Measurements from ENCODE around the gene GNAS-AS1. TPM values are rescaled to one million over a fixed set of nuclear protein-coding genes. Genes with fewer than 3 reads are reported as not detected.

Gene GNAS-AS1
- total RNA-seq, 1 donor from 2014 or later, result 0.97 TPM

DNA sequence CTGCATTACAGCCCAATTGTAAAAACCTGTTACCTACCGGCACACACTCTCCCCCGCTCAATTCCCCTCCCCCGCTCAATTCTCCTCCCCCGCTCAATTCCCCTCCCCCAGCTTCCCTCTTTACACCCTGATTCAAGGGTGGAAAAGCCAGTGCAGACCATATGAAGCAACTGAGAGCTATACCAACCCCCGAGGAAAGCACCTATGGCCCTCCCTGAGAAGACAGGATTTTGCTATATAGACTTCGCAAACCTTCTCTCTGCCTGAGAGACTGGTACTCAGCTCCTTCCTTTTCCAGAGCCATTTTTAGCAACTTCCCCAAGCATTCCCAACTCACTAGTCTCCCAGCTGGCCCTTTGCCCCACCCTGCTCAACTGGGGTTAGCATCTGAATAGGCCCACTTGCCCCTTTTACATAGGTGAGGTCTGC, 7.6 kb downstream of the GNAS-AS1 start:
- Histone ChIP-seq H3K4me1 (no peaks in the 10 kb centered on the region), H3K27ac (no peak overlapping the region), H3K4me3 (no peak overlapping the region), H3K9me3 (no peaks in the 10 kb centered on the region), H3K36me3 (no peaks in the 10 kb centered on the region), H3K27me3 (ENCODE audit: low read depth) (peaks cover 43% of the 10 kb centered on the region)
- ATAC-seq (no peak), DNase-seq (no peak)
- intact Hi-C loops (cut with DNase I), result no loop called here
- TF ChIP-seq CTCF (IDR thresholded peaks at IDR 0.05), result no peak

DNA sequence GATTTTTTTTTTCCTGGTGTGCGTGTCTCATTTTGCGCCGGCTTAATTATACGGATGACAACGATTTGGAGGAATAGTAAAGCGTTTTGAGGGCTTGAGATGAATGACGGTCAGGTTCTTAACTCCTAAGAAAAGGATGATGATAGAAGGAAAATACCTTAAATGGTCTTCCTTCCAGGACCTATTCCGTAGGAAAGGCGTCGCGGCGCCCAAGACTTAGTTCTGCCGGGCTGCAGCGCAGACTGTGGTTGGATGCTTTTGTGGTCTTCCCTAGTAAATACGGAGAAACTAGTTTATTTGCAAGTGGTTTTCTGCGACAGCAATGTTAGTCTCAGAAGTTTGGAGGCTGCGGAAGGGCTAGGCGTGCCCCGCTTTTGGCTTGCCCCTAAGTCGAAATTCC, 8.4 kb downstream of the GNAS-AS1 start:
- H3K4me1 ChIP-seq, result no peaks in the 10 kb centered on the region
- intact Hi-C loops (cut with DNase I), result no loop called here
- no peak for TF ChIP-seq CTCF (IDR thresholded peaks at IDR 0.05)
- no peak overlapping the region for H3K27ac ChIP-seq
- no peaks in the 10 kb centered on the region for H3K9me3 ChIP-seq
- ATAC-seq (no peak), DNase-seq (no peak)
- H3K36me3 ChIP-seq, result no peaks in the 10 kb centered on the region
- H3K27me3 ChIP-seq (ENCODE audit: low read depth), result peaks cover 43% of the 10 kb centered on the region
- no peak overlapping the region for H3K4me3 ChIP-seq

DNA sequence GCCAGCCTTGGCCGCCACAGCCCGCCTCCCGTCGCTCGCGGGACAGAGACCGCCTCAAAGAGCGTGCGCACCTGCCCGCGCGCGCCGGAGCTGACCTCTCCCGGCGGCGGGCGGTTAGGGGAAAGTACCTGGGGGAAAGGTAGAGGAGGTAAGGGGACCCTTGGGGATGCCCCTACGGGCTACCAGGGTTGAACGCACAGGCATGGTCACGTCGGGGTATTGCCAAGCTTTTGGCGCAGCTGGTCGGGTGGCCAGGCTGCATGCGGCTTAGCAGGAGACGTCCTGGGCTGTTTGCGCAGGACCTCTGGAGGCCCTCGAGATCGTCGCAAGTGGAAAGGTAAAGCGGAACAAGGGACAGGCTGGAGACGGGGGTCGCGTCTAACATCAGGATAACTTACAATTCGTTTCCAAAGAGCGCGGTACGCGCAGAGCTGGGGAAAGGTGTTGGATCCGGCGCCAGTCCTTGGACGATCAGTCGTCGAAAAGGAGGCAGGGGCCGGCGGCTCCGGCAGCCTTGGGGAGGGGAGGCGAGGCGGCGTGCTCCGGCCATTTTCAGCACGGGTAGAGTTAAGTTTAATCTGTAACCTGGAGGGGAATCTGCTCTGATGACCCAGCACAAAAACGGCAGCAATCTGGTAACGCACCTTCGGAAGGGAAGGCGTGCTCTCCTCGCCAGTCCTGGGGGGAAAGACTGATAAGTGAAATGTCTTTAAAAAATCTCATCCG, 9.0 kb downstream of the GNAS-AS1 start:
- H3K27ac ChIP-seq, result no peak overlapping the region
- intact Hi-C loops (cut with DNase I), result no loop called here
- no peaks in the 10 kb centered on the region for H3K36me3 ChIP-seq
- no peak for ATAC-seq
- TF ChIP-seq CTCF (IDR thresholded peaks at IDR 0.05), result no peak
- H3K4me3 ChIP-seq, result no peak overlapping the region
- no peak for DNase-seq
- H3K9me3 ChIP-seq, result no peaks in the 10 kb centered on the region
- H3K4me1 ChIP-seq, result no peaks in the 10 kb centered on the region
- H3K27me3 ChIP-seq (ENCODE audit: low read depth), result peaks cover 42% of the 10 kb centered on the region

DNA sequence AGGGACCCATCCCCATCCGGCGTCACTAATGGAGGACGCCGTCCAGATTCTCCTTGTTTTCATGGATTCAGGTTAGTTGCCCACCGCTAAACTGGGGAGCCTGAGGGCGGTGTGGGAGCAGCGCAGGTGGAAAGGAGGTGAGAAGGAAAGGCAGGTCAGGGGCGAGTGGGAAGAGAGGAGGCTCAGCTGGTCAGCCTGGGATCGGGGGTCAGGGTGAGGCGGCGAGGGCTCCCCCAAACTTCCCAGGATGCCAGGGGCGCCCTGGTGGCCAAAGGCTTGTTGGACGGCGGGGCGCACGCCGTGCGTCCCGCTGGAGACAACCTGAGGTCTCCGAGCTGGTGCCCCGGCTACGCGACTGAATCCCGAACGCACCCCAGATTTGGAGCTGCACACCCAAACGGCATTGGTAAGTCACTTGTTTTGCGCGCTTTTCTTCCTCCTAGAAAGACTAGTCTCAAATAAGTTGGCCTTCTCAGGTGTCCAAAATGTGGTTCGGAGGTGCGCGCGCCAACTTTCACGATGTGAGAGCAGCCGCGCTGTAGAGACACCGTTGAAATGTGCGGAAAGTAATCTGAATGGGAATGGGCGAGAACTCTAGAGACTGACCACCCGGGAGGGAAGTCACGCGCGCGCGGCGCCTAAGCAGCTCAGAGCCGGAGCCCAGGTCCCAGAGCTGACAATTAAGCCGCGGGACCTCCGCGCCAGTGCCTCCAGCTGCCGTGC, 9.7 kb downstream of the GNAS-AS1 start:
- Histone ChIP-seq H3K9me3 (no peaks in the 10 kb centered on the region), H3K4me1 (no peaks in the 10 kb centered on the region), H3K4me3 (no peak overlapping the region), H3K27ac (no peak overlapping the region), H3K36me3 (no peaks in the 10 kb centered on the region), H3K27me3 (ENCODE audit: low read depth) (peaks cover 40% of the 10 kb centered on the region)
- DNase-seq, result no peak
- no peak for TF ChIP-seq CTCF (IDR thresholded peaks at IDR 0.05)
- ATAC-seq, result no peak
- intact Hi-C loops (cut with DNase I), result no loop called here

DNA sequence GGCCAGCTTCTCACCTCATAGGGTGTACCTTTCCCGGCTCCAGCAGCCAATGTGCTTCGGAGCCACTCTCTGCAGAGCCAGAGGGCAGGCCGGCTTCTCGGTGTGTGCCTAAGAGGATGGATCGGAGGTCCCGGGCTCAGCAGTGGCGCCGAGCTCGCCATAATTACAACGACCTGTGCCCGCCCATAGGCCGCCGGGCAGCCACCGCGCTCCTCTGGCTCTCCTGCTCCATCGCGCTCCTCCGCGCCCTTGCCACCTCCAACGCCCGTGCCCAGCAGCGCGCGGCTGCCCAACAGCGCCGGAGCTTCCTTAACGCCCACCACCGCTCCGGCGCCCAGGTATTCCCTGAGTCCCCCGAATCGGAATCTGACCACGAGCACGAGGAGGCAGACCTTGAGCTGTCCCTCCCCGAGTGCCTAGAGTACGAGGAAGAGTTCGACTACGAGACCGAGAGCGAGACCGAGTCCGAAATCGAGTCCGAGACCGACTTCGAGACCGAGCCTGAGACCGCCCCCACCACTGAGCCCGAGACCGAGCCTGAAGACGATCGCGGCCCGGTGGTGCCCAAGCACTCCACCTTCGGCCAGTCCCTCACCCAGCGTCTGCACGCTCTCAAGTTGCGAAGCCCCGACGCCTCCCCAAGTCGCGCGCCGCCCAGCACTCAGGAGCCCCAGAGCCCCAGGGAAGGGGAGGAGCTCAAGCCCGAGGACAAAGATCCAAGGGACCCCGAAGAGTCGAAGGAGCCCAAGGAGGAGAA, 10.5 kb downstream of the GNAS-AS1 start:
- DNase-seq (no peak), ATAC-seq (no peak)
- intact Hi-C loops (cut with DNase I), result no loop called here
- Histone ChIP-seq H3K27ac (no peak overlapping the region), H3K4me3 (peak overlapping the region; percentile 11), H3K4me1 (no peaks in the 10 kb centered on the region), H3K27me3 (ENCODE audit: low read depth) (peaks cover 40% of the 10 kb centered on the region), H3K36me3 (no peaks in the 10 kb centered on the region), H3K9me3 (no peaks in the 10 kb centered on the region)
- no peak for TF ChIP-seq CTCF (IDR thresholded peaks at IDR 0.05)
